AG04450 (cell line): Measurements from ENCODE around the gene TCFL5. TPM values are rescaled to one million over a fixed set of nuclear protein-coding genes. Genes with fewer than 3 reads are reported as not detected.

ENCODE experiments used
- CTCF ChIA-PET: fragments of 300-600, 350-600 bp; formaldehyde crosslinking; extraction: SDS; loops from one replicate; lab custom pipeline; 2022; ENCODE audit warnings: antibody characterized with exemption, inconsistent platforms; lab: Charles Lee
- POLR2A ChIA-PET: fragments of 350-600 bp; formaldehyde crosslinking; extraction: SDS; loops from one replicate; lab custom pipeline; 2021; ENCODE audit warnings: antibody characterized with exemption, inconsistent platforms; lab: Yijun Ruan, JAX
- DNase-seq: peaks from one replicate; pipeline ENCODE4 v3.0.0-alpha.2; 2011; ENCODE audit warnings: low read depth, low spot score
- H3K27ac ChIP-seq: one replicate; pipeline ENCODE4 v1.5.1; 2012; ENCODE audit warnings: low read depth, low read length, control low read depth
- H3K27me3 ChIP-seq: one replicate; pipeline ENCODE4 v1.6.0; 2012; ENCODE audit warnings: low read length; ENCODE audit not compliant: control insufficient read depth, insufficient read depth
- H3K4me3 ChIP-seq: 2 replicates; pipeline ENCODE4 v1.5.1; 2011; ENCODE audit warnings: mild to moderate bottlenecking, low read depth, low read length, control low read depth
- H3K9me3 ChIP-seq: 2 replicates; pipeline ENCODE4 v1.5.1; 2012; ENCODE audit warnings: low read length; ENCODE audit not compliant: control insufficient read depth, insufficient read depth
- polyA plus RNA-seq: library from polyadenylated mRNA; depleted of rRNA; stranded (reverse); fragments of >200 nt; gene quantifications from 2 replicates; pipeline ENCODE4 v1.2.3, GENCODE V29; 2011
- TF ChIP-seq, protein P1 (sequence below): IDR thresholded peaks from 2 replicates; pipeline ENCODE4 v1.5.1; 2011; ENCODE audit warnings: low read depth, low read length, control low read depth, inconsistent platforms

The TCFL5 gene
- polyA plus RNA-seq, 1 experiment = 9.9 TPM

DNA sequence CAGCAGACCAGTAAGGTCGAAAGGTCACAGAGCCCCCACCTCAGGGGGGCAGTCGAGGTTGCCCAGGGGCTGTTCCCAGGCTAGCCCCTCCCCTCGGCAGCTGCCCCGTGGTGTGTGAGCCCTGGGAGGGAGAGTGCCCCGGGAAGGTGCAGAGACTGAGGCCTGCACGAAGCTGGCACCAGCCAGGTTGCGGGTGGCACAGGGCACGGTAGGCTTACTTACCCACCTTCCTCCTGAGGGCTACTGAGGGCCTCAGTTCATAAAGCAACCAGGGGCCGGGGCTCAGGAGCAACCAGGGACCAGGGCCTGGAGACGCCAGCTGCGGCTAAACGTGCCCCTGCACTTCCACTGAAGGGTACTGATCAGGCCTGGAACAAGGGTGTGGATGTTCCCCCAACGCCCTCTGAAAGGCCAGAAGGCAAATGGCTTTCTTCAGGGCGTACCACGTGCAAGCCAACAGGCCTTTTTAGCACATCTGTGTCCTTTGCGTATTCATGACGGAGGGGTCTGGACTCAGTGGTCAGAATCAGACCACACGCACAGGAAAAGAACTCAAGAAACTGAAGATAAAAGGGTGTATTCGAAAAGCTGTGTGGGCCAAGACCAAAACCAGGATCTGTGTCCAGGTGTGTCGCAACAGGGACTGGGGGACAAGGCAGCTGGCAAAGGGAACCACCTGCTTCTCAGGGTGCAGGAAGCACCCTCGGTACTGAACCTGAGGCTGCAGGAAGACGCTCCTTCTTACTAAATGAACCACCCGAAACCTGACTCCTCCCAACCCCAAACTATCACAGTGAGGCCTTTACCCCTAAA lies 24.5 kb upstream of the TCFL5 start:
- DNase-seq = no peak
- TF ChIP-seq, protein P1, sequence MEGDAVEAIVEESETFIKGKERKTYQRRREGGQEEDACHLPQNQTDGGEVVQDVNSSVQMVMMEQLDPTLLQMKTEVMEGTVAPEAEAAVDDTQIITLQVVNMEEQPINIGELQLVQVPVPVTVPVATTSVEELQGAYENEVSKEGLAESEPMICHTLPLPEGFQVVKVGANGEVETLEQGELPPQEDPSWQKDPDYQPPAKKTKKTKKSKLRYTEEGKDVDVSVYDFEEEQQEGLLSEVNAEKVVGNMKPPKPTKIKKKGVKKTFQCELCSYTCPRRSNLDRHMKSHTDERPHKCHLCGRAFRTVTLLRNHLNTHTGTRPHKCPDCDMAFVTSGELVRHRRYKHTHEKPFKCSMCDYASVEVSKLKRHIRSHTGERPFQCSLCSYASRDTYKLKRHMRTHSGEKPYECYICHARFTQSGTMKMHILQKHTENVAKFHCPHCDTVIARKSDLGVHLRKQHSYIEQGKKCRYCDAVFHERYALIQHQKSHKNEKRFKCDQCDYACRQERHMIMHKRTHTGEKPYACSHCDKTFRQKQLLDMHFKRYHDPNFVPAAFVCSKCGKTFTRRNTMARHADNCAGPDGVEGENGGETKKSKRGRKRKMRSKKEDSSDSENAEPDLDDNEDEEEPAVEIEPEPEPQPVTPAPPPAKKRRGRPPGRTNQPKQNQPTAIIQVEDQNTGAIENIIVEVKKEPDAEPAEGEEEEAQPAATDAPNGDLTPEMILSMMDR = no peak
- Histone ChIP-seq H3K27me3 (no peaks in the 10 kb centered on the region), H3K27ac (no peak overlapping the region), H3K9me3 (no peaks in the 10 kb centered on the region; the same call in 1 of the 2 replicates), H3K4me3 (no peak overlapping the region)
- ChIA-PET POLR2A (no interaction called here), CTCF (interaction anchor here (1.5 to 7.1 kb wide), 3 partner anchors 10 to 18 kb away, joined by 6 to 40 read pairs (median 7); no protein-coding TSS in a partner anchor)

DNA sequence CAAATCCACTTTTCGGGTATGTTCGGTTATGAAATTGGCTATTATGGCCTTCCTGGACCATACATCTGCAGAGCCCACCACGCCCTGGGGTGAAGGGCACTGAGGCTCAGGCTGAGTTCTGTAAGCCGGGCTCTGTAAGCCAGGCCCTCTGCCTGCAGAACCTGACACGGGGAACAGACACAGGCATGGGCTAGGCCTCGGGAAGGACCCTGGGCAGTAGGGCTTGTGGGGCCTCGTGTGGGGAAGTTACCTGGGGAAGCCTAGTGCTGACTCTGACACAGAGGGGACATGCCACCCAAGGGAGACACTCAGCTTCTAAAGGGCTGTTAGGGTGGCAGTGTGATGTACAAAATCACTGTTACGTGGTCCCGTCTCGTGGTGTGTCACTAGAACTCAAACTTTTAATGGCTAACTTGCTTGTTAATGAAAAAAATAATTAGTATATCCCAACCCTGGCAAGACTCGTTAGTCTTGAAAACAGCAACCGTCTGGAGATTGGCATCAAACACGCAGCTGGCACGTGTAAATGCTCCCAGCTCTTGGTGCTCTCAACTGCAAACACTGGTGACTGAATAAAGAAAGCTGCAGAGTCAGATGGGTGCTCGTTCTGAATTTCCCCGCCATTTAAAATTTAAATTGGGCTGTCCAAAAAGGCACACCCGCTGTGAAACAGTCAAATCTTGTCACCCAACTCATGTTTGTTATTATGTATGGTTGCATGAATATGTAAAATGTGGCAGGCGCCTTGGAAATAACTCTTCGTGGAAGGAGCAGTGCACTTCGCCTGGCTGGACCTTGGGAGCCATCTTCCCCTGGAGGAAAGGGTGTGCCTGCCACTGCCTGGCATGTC lies 23.6 kb upstream of the TCFL5 start:
- ChIA-PET CTCF (interaction anchor here (7.1 kb wide), 1 partner anchor 14 kb away, joined by 40 read pairs; no protein-coding TSS in a partner anchor), POLR2A (no interaction called here)
- DNase-seq = no peak

DNA sequence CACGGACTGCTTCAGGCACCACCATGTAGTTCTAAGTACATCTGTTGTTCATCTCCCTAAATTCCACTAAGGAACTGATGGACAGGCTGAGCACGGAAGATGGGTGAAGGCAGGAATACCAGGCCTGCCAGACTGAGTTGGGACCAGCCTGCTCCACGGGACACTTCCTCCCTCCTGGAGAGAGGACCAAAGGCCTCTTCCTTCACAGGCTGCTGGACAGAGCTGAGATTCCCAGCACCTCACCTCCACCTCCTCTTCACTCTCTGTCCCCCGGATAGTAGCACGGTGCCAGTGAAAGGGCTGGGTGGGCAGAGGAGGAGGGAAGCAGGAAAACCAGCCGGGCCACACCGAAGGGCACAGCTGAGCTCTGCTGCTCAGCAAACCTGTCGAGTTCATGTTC lies 22.9 kb upstream of the TCFL5 start:
- DNase-seq = no peak
- no peaks in the 10 kb centered on the region; the same call in 1 of the 2 replicates for H3K9me3 ChIP-seq
- H3K27me3 ChIP-seq = no peaks in the 10 kb centered on the region
- H3K27ac ChIP-seq = no peak overlapping the region
- TF ChIP-seq, protein P1 = no peak
- H3K4me3 ChIP-seq = no peak overlapping the region
- ChIA-PET CTCF (no interaction called here), POLR2A (no interaction called here)

More for the DNA sequence above, 23.6 kb upstream of the TCFL5 start:
- TF ChIP-seq, protein P1 = no peak
- Histone ChIP-seq H3K4me3 (no peak overlapping the region), H3K27ac (no peak overlapping the region), H3K9me3 (no peaks in the 10 kb centered on the region; the same call in 1 of the 2 replicates), H3K27me3 (no peaks in the 10 kb centered on the region)

DNA sequence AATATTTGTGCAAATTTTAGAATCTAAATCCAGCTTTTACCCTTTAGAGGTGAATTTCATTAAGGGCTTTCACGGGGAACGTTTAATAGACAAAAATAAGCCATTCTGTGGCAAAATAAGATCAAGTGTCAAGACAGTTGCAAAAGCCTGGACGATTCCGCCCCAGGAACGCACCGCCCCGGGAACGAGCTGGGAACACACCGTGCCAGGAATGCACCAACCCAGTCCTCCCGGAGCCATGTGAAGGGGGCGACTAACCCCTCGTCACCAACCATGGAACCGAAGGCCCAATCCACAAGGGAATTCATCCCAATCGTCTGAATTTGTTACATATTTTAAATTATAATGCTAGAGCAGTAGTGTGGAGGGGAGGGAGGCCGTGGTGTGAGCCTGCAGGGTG lies 20.8 kb upstream of the TCFL5 start:
- Histone ChIP-seq H3K27me3 (no peaks in the 10 kb centered on the region), H3K9me3 (no peaks in the 10 kb centered on the region; the same call in 1 of the 2 replicates), H3K27ac (no peak overlapping the region), H3K4me3 (no peak overlapping the region)
- TF ChIP-seq, protein P1 = no peak
- POLR2A ChIA-PET = interaction anchor here (0.8 kb wide), 1 partner anchor 194 kb away, joined by 3 read pairs; no protein-coding TSS in a partner anchor
- DNase-seq = no peak
- CTCF ChIA-PET = interaction anchor here (1.1 kb wide), 1 partner anchor 127 kb away, joined by 3 read pairs; no protein-coding TSS in a partner anchor
